ENCODE measurements around the gene MACROD2.

GRCh38 chr20:14198416-14198815 is 203.1 kb downstream of the MACROD2 start:
- TF ChIP-seq CTCF (conservative IDR thresholded peaks at IDR 0.05) (peak; percentile 27), ZFX (IDR thresholded peaks at IDR 0.05) (no peak)
